GM21529 (cell line): ENCODE results near the gene HS3ST1.
"Not testable (repeated sequence)": the region's sequence is repeated elsewhere in the genome, so short reads cannot be mapped to it uniquely, and the experiment has no call there.

ENCODE experiments used
- ATAC-seq: cut with Tn5 transposase; IDR thresholded peaks from one replicate; pipeline ENCODE4 v1.9.1; 2021; ENCODE audit not compliant: unreplicated experiment

HS3ST1 gene

DNA sequence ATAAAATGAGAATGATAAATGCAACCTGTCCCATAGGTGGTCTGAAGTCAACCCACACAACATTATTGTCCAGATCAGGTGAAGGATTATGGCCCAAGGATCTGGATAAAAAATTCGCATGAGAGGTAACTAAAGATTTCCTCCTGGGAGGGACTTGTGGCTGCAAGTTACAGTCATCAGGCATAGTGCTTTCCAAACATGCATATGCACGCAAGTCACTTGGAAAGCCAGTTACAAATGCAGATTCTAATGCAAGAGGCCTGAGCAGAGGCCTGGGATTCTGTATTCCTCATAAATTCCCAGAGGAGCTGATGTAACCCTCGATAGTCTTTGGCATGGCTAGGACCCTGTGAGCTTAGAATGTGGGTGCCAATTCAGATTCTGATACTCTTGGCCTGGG lies 21.1 kb downstream of the HS3ST1 start:
- ATAC-seq: no peak

DNA sequence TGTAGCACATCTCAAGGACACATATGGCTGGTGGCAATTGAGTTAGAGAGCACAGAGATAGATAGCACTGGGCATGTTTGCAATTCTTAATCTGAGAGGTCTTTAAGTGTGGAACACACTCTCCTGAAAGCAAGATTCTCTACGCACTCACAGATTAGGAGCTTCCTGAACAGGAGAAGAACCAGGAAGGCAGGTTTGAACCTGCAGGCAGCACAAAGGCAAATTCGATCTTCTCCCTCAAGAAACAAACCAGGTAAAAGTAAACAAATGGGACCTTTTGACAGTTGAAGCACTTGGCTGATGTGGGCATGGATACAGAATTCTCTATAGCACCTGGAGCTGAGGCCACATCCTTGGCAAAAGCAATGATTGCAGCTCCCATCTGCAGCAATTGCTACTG lies 24.3 kb downstream of the HS3ST1 start:
- ATAC-seq: no peak

DNA sequence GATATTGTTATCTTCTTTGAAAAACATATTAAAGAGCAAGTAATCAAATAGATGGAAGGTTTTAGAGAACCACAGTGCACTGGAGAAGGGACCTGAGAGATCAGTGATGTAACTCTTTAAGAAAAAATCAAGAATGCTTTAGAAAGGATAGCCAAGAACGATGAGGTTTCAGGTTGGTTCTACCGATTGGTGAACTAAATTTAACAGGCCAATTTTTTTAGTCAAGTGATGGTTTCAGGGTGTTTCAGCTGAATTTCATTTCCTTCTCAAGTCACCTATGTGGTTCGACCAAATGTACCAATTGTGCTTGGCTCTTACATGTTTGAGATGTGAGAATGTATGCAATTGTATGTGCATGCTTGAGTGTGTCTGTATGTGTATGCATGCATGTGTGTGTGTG lies 26.5 kb downstream of the HS3ST1 start:
- no peak for ATAC-seq

DNA sequence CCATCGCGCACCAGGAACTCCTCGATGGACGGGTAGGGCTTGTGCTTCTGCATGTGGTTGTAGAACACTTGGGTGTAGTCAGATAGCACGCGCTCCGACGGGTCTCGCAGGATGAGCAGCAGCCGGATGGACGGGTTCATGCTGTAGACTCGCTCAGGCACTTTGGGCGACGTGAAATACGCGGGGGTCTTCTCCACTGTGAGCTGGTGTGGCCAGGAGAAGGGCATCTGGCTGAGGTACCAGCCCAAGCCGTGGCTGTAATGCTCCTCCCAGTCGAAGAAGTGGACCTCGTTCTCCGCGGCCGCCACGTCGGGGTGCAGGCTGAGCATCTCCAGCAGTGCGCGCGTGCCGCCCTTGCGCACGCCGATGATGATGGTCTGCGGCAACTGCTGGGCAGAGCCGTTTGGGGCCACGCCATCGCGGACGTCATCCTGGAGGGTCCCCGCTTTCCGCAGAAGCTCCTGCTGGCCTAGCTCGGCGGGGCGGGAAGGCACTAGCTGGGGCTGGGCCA lies 29.2 kb downstream of the HS3ST1 start:
- no peak for ATAC-seq

DNA sequence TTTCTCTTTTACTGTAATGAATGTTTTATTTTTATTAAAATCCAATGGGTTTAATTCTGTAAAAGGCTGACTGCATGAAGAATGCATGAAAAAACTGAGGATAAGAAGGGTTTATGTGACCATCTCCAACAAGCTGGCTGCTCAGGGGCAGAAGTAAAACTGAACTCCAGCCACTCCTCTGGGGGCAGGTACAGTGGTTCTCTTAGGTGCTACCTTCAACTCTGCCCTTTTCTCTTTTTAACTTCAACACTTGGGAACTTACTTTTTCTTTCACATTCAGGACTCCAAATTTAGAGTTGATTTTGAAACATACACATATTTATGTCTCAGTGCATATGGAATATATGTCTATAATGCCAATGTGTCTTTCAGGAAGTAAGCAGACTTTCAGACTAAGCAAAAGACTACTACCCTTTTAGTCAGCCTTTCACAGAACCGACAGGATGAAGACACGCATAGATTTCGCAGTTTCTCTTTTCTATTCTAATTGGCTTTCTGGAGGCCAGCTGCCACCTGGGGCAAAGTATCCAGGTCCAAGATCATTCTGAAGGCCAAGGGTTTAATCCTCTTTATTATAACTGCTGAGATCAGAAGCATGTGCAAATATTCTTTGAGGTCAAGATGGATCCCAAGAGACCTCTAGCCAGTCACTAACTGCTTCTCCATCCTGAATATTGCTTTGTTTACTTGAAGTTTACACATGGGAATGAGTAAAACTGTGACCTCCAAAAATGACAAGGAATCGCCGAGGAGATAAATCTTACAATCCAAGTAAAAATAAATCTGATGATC lies 30.7 kb downstream of the HS3ST1 start:
- peak; percentile 68 for ATAC-seq

DNA sequence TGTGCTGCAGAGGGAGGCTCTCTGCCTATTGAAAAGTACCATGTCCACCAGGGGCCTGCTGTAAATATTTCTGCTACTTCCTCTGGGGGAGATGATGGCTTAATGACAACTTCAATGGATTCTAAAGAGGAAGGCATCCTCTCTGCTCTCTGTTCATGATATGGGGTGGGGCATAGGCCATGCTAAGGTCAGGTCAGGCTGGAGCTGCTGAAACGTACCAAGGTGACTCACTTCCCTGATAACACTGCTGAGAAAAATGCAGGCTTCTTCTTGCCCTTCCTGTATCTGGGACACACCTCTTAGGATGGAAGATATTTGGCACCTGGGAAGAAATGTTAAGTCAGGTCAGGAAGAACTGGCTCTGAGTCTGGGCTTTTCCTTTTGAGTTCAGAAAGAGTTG lies 31.5 kb downstream of the HS3ST1 start:
- ATAC-seq: no peak

DNA sequence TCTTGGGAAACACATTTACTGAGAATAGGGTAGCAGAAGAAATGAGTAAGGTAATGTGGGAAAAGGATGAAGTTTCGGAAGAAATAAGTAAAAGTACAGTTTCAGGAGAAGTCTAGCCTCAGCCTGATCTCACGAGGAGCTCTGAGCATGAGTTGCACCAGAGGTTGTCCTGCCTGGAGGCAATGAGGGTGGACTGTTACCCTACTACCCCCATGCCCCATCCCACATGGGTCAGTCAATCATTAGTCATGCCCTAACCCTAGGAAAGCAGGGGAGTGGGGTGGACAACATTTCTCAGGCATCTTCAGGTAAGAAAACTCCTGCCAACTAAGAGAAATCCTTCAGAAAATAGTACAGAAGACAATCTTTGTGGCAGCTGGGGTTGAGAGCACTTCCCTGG lies 35.1 kb downstream of the HS3ST1 start:
- no peak for ATAC-seq

DNA sequence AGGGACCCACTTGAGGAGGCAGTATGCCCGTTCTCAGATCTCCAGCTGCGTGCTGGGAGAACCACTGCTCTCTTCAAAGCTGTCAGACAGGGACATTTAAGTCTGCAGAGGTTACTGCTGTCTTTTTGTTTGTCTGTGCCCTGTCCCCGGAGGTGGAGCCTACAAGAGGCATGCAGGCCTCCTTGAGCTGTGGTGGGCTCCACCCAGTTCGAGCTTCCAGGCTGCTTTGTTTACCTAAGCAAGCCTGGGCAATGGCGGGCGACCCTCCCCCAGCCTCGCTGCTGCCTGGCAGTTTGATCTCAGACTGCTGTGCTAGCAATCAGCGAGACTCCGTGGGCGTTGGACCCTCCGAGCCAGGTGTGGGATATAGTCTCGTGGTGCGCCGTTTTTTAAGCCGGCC lies 44.6 kb downstream of the HS3ST1 start:
- ATAC-seq: not testable (repeated sequence)

DNA sequence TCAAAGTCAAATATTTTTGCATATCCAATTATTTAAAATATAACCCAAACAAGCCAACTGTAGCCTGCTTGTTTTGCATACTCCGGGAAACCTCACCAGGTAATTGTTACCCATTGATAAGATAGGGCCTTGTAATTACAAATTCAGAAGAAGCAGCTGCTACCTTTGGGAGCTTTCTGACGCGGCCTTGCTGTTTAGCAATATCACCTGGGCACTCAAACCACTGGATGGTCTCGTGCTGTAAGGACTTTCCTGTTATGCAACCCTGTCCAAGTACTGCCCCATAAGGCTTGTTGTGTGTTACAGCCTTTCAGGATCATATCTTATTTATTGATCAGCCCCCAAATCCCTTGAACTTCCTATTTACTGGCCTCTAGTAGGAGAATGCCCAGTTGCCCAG lies 52.1 kb downstream of the HS3ST1 start:
- no peak for ATAC-seq

DNA sequence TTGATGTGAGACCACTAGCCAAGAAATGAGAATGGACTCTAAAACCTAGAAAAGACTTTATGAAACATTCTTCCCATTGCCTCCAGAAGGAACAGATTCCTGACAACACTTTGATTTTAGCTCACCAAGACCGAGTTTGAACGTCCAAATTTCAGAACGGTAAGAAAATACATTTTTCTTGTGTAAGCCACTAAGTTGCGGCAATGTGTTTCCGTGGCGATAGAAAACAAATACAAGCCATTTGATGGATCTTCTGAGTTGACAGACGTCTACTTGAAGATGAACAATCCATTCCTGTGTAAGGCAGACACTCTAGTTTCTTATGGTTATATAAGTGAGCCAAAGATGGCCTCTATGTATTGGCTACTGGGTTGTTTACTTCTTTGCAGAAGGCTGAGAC lies 52.5 kb downstream of the HS3ST1 start:
- no peak for ATAC-seq

DNA sequence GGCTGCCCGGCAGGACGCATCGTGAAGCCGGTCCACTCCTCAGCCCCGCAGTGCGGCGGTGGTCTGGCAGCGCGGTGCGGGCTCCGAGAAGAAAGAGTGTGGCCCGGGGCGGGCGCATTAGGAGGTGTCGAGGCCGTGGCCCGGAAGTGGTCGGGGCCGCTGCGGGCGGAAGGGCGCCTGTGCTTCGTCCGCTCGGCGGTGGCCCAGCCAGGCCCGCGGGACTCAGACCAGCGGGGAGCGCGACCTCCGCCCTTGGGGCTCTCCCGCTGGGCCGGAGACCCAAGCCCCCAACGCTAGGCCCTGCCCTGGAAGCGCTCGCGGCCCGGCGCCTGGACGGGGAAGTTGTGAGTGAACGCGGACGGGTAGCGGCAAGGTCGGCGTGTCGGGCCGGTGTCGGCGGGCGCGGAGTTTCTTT lies 60.0 kb downstream of the HS3ST1 start:
- ATAC-seq: no peak

DNA sequence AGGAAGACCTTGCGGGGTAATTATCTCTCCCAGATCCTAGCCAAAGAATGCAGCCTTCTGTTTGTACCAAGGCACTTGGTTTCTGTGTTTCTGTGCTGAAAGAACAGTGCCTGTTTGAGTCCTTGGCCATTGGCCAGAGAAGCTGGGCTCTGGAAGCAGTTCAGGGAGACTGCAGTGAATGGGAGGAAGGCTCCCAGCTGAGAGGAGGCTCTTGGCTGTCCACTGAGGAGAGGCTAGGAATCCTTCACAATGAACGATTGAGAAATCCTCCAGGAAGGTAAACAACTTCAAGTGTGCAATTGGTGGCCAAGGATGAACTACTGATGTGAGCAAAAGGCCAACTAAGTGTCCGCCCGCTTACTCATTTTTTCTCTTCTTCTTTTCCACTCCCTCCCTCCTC lies 61.3 kb downstream of the HS3ST1 start:
- no peak for ATAC-seq

DNA sequence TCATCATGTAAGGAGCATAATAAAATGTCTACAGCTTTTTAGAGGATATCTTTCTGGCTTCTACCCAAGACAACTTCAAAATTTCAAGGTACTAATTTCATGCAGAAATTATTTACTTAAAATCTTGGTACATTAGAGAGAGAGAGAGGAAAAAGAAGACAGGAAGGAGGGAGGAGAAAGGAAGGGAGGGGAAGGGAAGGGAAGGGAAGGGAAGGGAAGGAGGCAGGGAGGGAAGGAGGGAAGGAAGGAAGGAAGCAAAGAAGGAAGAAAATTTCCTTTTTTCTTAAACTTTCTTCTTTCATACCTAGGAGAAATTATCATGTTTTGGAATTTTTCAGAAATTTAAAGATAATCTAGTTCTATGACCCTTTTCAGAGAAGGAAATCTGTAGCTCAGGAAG lies 61.8 kb downstream of the HS3ST1 start:
- ATAC-seq: no peak

DNA sequence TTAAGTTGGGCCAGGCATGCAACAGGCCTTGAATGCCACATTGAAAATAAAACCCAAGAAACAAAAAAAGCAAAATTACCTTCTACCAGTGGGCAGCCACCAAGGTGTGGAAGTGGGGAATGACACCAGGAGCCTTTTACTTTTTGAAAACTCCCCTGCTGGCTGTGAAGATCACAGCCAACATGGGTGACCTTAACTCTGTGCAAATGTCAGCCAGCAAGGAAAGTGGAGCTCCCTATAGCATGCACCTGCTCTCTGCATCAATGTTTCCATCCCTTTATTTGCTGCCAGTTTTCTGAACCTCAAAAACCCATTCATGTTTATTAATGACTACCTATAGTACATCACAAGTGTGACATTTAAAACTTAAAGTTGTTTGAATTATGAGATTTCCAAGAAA lies 63.7 kb downstream of the HS3ST1 start:
- no peak for ATAC-seq

DNA sequence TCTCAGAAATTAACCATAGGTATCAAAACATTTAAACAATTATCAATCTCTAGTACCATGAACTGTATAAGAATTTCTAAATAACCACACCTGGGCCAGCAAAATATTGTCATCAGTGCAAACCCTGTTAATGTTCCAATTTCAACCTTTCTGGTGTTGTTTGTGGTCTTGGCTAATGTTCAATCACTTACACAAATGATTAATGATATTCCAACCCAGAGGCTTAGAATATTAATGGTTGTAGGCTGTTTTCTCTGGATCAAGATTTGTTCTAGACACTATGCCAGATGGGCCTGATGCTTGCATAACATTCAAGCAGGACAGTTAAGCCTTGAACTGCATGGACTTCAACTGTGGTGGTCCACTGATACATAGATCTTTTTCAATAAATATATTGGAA lies 69.1 kb downstream of the HS3ST1 start:
- ATAC-seq: no peak

DNA sequence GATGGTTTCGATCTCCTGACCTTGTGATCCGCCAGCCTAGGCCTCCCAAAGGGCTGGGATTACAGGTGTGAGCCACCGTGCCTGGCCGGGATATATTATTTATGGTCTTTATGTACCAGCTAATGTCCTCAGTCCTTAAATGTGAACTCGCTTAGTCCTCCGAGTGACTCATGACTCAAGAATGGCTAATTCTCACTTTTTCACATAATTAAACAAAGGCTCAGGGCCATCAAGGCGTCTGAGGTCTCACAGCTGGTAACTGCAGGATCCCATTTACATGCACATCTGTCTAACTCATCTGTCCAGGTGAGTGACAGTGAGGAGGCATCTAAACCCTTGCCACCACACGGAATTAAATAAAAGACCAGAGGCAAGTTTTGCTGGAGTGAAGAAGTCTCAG lies 73.5 kb downstream of the HS3ST1 start:
- ATAC-seq: no peak

DNA sequence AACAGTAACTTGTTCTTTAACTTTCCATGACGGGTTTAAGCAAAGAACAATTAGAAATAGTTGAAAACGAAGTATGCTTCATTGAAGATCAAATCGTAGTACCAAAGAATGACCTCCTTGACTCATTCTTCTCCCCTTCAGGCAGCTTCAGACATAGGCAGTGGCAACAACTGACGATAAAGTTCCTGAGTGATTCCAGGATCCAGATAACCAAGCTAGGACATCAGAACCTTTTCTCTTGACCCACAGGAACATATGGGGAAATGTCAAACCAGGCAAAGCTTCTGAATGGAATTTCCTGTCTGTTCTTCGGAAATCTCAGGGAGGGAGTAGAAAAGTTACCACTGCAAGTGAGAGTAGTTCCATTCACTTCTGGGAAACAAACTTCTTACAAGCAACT lies 74.2 kb downstream of the HS3ST1 start:
- ATAC-seq: no peak

DNA sequence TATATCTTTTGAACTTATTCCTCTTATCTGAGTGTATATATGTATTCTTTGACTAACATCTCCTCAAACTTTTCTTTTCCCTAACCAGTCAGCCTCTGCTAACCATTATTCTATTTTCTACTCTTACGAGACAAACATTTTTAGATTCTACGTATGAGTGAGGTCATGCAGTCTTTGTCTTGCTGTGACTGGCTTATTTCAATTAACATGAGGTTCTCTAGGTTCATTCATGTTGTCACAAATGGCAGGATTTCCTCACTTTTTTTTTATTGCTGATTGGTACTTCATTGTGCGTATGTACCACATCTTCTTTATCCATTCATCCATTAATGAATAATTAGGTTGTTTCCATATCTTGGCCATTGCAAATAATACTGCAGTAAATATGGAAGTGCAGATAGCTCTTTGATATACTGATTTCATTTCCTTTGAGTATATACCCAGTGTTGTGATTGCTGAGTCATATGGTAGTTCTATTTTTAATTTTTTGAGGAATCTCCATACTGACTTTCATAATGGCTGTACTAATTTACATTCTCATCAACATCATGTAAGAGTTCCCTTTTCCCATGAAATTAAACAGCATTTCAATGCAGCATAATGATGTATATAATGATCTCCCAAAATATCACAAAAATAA lies 80.1 kb downstream of the HS3ST1 start:
- no peak for ATAC-seq

DNA sequence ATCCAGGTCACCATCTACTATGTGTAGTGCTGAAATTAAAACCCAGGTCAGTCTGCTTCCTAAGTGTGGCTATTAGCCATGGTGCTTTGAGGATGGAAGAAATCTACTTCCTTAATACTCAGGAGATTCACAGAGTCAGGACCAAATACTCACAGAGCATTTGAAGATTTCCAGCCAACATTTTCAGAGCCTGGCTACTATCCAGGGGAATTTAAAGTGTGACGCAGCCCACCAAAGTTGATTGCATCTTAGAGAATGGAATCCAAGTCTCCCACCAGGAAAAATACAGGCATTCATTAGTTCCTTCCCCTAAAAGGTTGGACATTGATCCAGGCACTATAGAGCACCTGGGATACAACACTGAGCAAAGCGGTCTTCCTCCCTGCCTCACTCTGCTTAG lies 83.8 kb downstream of the HS3ST1 start:
- no peak for ATAC-seq

DNA sequence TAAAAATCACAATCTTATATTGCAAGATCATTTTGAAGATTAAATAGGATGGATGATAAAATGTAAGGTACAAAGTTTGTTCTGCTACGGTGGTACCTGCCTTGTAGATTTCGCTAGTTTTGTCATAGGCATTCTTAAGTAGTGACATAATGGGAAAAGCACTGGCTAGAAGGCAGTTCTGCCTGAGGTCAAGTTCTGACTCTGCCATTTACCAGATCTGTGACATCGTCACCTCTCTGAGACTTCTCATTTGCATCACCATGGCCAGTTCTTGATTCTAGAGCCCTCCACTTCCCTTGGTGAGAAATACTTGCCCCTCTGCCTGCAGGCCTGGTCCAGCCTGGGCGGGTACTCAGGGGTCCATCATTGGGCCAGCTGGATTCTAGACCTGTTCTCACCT lies 85.2 kb downstream of the HS3ST1 start:
- no peak for ATAC-seq
